ENCODE measurements around the gene LARP7.

The LARP7 gene

DNA sequence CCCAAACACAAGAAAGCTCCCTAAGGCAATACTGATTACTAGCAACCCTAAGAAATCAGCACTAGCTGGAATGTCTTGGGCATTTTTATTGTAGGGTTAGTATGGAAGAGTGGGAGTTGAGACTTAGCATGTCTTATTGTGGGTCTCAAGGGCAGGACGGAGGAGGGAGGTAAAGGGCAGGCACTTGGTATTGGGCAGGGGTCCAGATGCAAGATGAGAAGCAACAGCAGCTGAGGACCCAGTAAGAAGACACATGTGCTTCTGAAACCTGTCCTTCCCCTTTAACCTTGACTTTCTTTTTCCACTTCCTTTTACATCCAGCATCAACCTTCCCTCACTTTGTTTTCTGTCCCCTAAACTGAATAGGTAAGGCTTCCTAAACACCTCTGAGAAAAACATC is 37.4 kb downstream of the LARP7 start:
- no peak for DNase-seq (ENCODE audit: low read depth)
- no peak overlapping the region for H3K4me3 ChIP-seq (ENCODE audit: low read length)
- TF ChIP-seq, protein P1, sequence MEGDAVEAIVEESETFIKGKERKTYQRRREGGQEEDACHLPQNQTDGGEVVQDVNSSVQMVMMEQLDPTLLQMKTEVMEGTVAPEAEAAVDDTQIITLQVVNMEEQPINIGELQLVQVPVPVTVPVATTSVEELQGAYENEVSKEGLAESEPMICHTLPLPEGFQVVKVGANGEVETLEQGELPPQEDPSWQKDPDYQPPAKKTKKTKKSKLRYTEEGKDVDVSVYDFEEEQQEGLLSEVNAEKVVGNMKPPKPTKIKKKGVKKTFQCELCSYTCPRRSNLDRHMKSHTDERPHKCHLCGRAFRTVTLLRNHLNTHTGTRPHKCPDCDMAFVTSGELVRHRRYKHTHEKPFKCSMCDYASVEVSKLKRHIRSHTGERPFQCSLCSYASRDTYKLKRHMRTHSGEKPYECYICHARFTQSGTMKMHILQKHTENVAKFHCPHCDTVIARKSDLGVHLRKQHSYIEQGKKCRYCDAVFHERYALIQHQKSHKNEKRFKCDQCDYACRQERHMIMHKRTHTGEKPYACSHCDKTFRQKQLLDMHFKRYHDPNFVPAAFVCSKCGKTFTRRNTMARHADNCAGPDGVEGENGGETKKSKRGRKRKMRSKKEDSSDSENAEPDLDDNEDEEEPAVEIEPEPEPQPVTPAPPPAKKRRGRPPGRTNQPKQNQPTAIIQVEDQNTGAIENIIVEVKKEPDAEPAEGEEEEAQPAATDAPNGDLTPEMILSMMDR (IDR thresholded peaks at IDR 0.05; ENCODE audit: insufficient read depth, low read depth, low read length, missing control alignments), result no peak

DNA sequence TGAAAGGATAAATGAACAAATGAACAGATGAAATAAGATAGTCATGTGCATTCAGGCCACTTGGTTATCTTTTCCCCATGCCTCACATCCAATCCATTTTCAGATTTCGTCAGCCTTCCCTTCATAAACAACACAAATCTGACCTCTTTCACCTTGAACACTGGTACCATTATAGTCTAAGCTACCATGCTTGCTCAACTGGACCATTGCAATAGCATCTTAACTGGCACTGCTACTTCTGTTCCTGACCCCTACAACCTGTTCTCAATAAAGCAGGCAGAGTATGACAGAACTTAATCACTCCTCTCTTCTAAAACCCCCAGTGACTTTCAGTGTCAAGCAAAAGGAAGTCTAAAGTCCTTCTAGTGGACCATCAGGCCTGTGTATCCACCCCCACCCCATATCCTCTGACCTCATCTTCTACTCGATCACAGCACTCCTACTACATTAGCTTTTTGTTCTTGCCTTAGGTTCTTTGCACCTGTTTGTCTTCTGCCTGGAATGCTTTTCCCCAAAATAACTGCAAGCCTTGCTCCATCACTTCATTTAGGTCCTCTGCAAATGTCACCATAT is 40.7 kb downstream of the LARP7 start:
- no peak for DNase-seq (ENCODE audit: low read depth)
- TF ChIP-seq, protein P1 (IDR thresholded peaks at IDR 0.05; ENCODE audit: insufficient read depth, low read depth, low read length, missing control alignments), result no peak
- H3K4me3 ChIP-seq (ENCODE audit: low read length), result no peak overlapping the region

DNA sequence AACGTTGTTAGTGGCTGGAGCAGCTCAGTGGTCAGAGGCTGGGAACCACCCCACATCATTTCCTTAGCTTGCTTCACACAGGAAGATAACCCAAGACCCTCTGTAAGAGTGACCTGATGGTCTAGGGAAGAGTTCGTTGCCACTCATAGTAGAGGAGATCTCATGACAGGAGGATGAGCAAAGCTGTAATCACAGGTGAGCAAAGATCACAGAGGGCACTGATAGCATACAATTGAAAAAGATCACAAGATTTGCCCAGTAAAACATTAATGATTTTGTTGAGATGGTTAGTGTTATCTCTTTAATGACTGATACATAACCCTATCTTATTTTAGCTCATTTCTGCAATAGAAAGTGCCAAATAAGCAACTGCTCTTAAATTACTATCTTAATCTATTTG is 44.1 kb downstream of the LARP7 start:
- no peak overlapping the region for H3K4me3 ChIP-seq (ENCODE audit: low read length)
- TF ChIP-seq, protein P1 (IDR thresholded peaks at IDR 0.05; ENCODE audit: insufficient read depth, low read depth, low read length, missing control alignments), result no peak
- DNase-seq (ENCODE audit: low read depth), result no peak

- no peak for DNase-seq (ENCODE audit: low read depth)
- no peak overlapping the region for H3K4me3 ChIP-seq (ENCODE audit: low read length)
- TF ChIP-seq, protein P1 (IDR thresholded peaks at IDR 0.05; ENCODE audit: insufficient read depth, low read depth, low read length, missing control alignments), result no peak
Observed at GRCh38 chr4:112693507-112693906, 56.6 kb downstream of the LARP7 start.

DNA sequence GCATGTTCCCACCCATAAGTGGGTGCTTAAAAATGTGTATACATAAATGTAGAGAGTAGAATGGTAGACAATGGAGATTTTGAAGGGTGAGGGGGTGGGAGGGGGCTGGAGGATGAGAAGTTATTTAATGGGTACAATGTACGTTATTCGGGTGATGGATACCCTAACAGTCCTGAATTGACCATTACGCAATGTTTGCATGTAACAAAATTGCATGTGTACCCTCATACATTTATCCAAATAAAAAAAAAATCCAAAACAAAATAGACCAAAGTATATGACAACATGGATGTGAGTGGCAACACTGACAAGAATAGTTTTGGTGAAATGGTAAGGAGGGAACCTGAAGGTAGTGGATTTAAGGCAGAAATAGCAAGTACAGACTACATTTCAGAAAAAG is 63.7 kb downstream of the LARP7 start:
- TF ChIP-seq, protein P1 (IDR thresholded peaks at IDR 0.05; ENCODE audit: insufficient read depth, low read depth, low read length, missing control alignments), result no peak
- H3K4me3 ChIP-seq (ENCODE audit: low read length), result no peak overlapping the region
- no peak for DNase-seq (ENCODE audit: low read depth)

- no peak for DNase-seq (ENCODE audit: low read depth)
- TF ChIP-seq, protein P1 (IDR thresholded peaks at IDR 0.05; ENCODE audit: insufficient read depth, low read depth, low read length, missing control alignments), result no peak
- no peak overlapping the region for H3K4me3 ChIP-seq (ENCODE audit: low read length)
Observed at GRCh38 chr4:112702892-112703291, 65.9 kb downstream of the LARP7 start.

GRCh38 chr4:112704322-112704721 is 67.4 kb downstream of the LARP7 start:
- H3K4me3 ChIP-seq (ENCODE audit: low read length), result no peak overlapping the region
- DNase-seq (ENCODE audit: low read depth), result no peak
- TF ChIP-seq, protein P1 (IDR thresholded peaks at IDR 0.05; ENCODE audit: insufficient read depth, low read depth, low read length, missing control alignments), result no peak

Measured in epithelial cell of esophagus (primary cell).